ENCODE data around the gene HAUS7. TPM values are rescaled to one million over a fixed set of nuclear protein-coding genes. Genes with fewer than 3 reads are reported as not detected.

Gene HAUS7
- total RNA-seq, 2 experiments from 2014 or later = 54.4 to 56.3 TPM

DNA sequence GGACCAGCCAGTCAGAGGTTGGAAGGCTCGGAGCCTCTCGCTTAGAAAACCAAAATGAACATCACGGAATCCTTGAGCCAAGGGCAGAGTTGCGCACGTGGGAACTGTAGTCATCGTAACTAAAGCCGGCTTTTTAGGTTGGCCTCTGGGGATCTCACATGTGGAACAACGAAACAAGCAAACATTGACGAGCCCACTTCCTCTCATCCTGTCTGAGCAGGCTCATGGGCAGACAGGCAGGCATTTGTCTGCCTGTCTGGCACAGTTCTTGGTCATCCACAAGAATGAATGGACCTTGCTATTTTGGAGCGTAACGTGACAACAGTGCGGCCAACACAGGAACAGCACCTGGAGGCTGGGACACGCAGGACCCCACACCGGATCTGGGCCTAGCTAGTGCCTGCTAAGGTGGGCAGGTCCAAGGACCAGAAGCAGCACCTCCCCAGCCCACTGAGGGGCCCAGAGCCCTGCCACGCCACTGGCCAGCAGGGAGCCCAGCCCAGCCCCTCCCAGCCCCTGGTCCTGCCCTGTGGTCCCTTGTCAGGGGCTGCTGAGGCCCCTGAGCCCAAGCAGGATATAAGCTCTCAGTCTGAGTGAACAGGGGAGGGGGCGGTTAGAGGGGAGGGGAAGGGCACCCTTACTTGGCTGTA lies 15.3 kb downstream of the HAUS7 start:
- CTCF ChIA-PET = no interaction called here
- no peak for ATAC-seq
- H3K9me3 Mint-ChIP-seq (ENCODE audit: low read depth) = no peaks in the 10 kb centered on the region
- no peak overlapping the region for H3K4me3 Mint-ChIP-seq
- no peak for DNase-seq
- H3K4me1 Mint-ChIP-seq = no peaks in the 10 kb centered on the region
- H3K36me3 Mint-ChIP-seq = peaks cover 4% of the 10 kb centered on the region
- no peak overlapping the region for H3K27ac Mint-ChIP-seq
- no peaks in the 10 kb centered on the region for H3K27me3 Mint-ChIP-seq

DNA sequence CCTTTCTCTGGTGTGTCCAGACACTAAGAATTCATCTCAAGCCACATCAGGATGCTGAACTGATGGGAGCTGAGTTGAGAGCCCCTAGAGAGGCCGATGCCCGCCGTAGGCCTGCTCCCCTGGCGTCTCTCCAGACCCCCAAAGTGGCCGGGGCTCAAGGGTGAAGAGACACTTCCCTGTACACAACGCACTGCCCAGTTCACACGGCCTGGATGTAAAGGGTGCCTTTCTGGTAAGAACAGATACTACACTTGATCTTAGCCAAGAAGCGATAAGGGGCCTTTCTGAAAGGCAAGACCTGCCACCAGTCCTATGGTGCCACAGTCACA lies 19.5 kb downstream of the HAUS7 start:
- H3K27ac Mint-ChIP-seq = no peak overlapping the region

DNA sequence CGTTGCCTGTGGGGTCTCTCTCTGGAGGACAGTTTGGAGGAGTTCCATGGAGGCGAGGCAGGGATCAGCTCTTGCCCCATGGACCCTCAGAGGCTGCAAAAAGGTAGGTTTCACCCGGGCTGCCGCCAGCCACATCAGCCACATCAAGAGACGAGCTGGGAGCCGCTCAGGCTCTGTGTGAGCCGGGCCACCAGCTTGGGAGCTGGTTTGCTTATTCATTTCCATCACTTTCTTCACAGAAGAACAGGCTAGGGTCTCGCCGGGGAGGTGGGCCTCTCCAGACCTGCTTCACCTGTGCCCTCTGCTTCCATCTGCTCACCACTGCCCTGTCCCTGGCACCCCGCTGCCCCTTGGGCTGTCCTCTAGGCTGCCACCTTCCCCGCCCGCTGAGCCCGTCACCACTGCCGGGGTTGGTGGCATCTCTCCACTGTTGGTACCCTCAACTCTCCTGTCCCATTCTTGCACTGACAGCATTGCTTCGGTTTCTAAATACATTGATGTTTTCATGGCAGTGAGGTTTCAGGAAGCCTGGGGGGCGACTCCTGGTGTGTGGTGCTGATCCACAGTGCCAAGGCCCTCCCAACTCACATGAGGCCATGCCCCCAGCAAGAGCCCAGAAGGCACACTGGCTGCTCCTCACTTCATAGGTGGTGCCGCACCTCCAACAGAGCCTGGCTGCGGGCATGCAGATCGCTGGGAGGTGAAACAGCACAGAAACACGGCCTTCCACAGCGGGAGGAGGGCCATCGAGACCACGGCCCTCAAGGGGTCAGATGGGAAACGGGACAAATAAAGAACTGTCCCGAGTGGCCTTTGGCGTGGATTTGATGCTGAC lies 20.0 kb downstream of the HAUS7 start:
- no peaks in the 10 kb centered on the region for H3K27me3 Mint-ChIP-seq
- ATAC-seq (no peak), DNase-seq (no peak)
- no peaks in the 10 kb centered on the region for H3K9me3 Mint-ChIP-seq (ENCODE audit: low read depth)
- H3K4me3 Mint-ChIP-seq = no peak overlapping the region
- H3K27ac Mint-ChIP-seq = no peak overlapping the region
- CTCF ChIA-PET = no interaction called here
- H3K4me1 Mint-ChIP-seq = no peaks in the 10 kb centered on the region
- no peaks in the 10 kb centered on the region for H3K36me3 Mint-ChIP-seq

More for the DNA sequence above, 19.5 kb downstream of the HAUS7 start:
- Mint-ChIP-seq H3K9me3 (ENCODE audit: low read depth) (no peaks in the 10 kb centered on the region), H3K27me3 (no peaks in the 10 kb centered on the region), H3K4me1 (no peaks in the 10 kb centered on the region), H3K36me3 (no peaks in the 10 kb centered on the region), H3K4me3 (no peak overlapping the region)
- ATAC-seq = no peak
- CTCF ChIA-PET = interaction anchor here (1.9 kb wide), 1 partner anchor 10 kb away, joined by 6 read pairs; no protein-coding TSS in a partner anchor
- no peak for DNase-seq

DNA sequence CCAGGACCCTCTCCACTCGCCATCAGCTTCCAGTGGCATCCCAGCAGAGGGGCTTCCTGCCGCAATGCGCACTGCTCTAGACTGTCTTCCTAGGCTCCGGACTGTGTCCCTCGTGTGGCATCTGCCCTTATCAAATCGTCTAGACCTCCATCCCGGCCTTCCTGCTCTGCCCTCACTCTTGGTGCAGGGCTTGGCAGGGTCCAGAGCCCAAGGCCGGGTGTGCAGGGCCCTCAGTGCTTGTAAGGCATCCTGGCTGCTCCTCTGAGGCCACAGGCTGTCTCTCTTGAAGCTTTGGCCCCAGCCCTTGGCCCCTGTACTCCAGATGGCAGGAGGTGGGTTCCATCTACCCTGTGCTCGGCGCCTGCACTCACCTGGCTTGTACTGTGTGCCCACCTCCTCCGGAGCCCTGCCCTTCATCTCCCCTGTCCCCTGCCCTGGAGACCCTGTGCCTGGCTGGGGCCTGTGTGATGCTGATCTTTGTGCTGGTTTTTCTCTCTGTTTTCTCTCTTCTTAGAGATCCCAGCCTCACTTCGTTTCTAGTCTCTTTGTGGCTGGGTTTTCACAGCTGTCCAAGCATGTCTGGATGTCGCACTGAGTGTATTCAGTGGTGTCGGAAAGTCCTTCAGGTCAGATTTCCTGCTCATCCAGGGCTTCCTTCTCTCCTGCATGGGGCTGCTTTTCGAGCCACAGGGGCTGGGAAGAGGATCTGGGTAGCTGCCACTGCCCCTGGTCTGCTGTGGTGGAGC lies 20.8 kb downstream of the HAUS7 start:
- ATAC-seq (no peak), DNase-seq (no peak)
- H3K27ac Mint-ChIP-seq = no peak overlapping the region
- H3K27me3 Mint-ChIP-seq = no peaks in the 10 kb centered on the region
- no peaks in the 10 kb centered on the region for H3K36me3 Mint-ChIP-seq
- no peaks in the 10 kb centered on the region for H3K9me3 Mint-ChIP-seq (ENCODE audit: low read depth)
- no peak overlapping the region for H3K4me3 Mint-ChIP-seq
- no peaks in the 10 kb centered on the region for H3K4me1 Mint-ChIP-seq
- CTCF ChIA-PET = no interaction called here

DNA sequence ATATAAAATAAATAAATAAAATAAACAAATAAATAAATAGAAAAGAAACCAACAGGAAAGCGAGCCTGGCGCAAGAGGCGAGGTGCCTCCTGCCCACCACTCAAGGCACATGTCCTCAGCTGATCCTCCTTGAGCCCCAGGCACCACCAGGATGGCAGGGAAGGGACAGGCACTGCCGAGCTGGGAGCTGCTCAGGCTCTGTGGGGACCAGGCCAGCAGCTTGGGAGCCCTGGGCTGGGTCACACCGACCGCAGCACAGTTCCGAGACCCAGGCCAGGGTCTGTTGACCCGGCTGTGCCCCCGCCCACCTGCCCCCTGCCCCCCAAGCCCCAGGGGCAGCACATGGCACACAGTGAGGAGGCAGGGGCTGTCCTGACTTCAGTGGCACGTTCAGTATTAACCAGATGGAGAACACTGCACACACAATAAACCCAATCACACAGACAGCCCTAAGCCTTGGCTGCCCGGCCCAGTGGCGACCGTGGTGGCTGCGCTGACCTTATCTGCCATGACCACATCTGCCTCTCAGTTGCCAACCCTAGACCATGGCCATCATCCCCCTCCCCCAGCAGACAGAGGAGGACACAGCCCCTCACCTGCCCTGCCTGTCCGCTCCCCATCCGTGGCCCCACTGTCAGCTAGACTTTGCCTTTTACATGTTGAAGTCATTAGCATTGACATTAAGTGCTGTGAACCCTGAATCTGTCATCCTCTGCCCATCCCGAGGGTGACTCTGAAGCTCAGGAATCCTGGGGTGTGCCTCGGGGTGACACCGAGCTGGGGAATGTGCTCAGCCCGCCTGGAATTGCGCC lies 21.6 kb downstream of the HAUS7 start:
- no peaks in the 10 kb centered on the region for H3K4me1 Mint-ChIP-seq
- no peaks in the 10 kb centered on the region for H3K9me3 Mint-ChIP-seq (ENCODE audit: low read depth)
- DNase-seq (no peak), ATAC-seq (no peak)
- no peaks in the 10 kb centered on the region for H3K27me3 Mint-ChIP-seq
- H3K27ac Mint-ChIP-seq = no peak overlapping the region
- H3K36me3 Mint-ChIP-seq = no peaks in the 10 kb centered on the region
- CTCF ChIA-PET = no interaction called here
- no peak overlapping the region for H3K4me3 Mint-ChIP-seq

DNA sequence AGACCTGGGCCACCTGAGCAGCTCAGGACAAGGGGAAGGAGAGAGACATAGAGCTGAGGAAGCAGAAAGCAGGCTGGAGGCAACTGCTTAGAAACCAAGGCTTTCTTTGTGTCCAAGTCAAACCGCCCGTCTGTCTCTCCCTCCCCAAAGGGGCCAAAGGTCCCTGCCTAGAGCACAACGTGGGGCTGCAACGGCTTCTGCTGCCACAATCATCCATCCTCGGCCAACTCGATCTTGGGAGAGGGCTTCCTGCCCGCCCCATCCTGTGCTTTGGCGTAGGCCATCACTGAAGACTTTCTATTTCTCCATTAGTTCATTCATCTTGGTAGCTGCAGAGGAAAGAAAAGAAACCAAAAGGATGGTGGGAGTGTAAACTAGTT lies 22.8 kb downstream of the HAUS7 start:
- CTCF ChIA-PET = no interaction called here
- Mint-ChIP-seq H3K4me1 (no peaks in the 10 kb centered on the region), H3K36me3 (no peaks in the 10 kb centered on the region), H3K9me3 (ENCODE audit: low read depth) (no peaks in the 10 kb centered on the region), H3K27me3 (no peaks in the 10 kb centered on the region), H3K4me3 (no peak overlapping the region), H3K27ac (no peak overlapping the region)
- DNase-seq = no peak
- ATAC-seq = no peak

DNA sequence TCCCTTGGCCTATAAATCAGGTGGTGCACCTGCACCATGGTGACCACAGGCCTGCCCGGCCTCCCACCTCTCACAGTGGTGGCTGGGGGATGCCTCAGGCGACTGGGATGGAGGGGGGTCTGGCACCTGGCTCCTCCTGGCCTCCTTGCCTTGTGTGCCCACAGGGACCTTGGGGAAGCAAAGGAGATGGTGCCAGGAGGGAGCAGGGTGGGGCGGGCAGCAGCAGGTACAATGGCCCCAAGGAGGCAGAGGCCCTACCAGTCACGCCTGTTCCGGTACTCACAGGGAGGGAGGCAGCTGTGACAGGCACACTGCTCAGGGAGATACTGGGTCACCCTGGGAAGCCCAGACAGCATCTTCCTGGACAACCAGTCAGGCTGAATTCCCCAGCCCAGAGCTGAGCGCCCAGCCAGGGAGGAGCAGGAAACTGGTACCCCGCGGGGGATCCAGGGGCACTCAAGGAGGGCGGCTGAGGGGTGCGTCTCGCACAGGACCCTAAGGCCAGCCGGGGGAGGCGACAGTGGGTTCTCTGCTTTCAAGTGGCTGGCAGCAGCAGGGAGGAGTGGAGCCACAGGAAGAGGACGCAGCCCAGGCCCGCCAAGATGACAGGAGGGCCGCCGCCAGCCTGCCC lies 23.3 kb downstream of the HAUS7 start:
- H3K9me3 Mint-ChIP-seq (ENCODE audit: low read depth) = no peaks in the 10 kb centered on the region
- no peaks in the 10 kb centered on the region for H3K27me3 Mint-ChIP-seq
- no peak overlapping the region for H3K27ac Mint-ChIP-seq
- no peak for ATAC-seq
- no peaks in the 10 kb centered on the region for H3K36me3 Mint-ChIP-seq
- H3K4me3 Mint-ChIP-seq = no peak overlapping the region
- H3K4me1 Mint-ChIP-seq = no peaks in the 10 kb centered on the region
- no peak for DNase-seq
- CTCF ChIA-PET = no interaction called here

DNA sequence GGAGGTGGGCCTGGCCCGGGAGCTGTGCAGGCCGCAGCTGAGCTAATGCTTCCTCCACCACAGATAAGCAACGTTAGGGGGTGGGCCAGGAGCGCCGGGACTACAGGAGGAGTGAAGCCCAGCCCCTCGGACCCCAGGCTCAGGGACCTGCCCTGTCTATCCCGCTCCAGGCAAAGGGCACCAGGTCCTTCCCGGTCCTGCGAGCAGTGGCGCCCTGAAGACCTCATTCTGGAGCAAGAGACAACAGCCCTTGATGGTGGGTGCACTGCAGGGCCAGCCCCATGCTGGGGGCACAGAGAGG lies 23.8 kb downstream of the HAUS7 start:
- Mint-ChIP-seq H3K4me1 (no peaks in the 10 kb centered on the region), H3K36me3 (no peaks in the 10 kb centered on the region), H3K9me3 (ENCODE audit: low read depth) (no peaks in the 10 kb centered on the region), H3K4me3 (no peak overlapping the region), H3K27me3 (no peaks in the 10 kb centered on the region), H3K27ac (no peak overlapping the region)
- CTCF ChIA-PET = no interaction called here
- ATAC-seq (no peak), DNase-seq (no peak)

DNA sequence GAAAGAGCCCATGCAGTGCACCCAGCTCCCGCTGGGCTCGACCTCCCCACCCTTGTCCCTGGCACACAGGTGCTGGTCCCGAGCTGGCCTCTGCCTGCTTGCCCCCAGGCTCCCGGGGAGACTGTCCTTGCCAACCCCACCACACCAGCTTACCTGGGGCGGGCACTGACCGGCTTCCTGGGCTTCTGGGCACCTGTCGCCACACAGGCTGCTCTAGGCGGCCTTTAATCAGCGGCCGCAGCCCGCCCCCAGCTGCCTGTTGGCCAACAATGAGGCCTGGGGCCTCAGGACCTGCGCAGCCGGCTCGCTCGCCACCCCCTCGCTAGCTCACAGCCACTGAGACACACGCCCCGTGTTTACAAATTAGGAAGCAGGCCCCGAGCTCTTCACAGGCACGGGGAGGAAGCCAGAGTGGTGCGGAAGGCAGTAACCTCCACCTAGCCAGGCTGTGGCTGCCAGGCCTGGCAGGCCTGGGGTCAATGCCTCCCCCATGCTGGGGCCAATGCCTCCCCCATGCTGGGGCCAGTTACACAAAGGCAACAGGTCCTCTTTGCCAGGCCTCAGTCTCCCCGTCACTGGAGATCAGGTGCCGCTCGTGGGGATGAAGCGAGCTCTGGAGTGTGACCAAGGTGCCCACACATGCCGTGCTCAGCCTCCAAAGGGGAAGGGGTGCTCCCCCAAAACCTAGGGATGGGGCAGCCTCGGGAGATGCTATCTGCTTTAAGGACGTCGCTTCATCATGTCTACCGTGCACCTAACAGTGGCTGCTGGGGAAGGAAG lies 24.3 kb downstream of the HAUS7 start, which contains the start of gene TREX2:
TREX2 (minus strand) TSS at position 201 of the 780 bp plus-strand sequence. CDS start 626 bp downstream, outside the sequence.
- H3K27ac Mint-ChIP-seq = no peak within 1 kb of the TSS
- no peak for ATAC-seq

DNA sequence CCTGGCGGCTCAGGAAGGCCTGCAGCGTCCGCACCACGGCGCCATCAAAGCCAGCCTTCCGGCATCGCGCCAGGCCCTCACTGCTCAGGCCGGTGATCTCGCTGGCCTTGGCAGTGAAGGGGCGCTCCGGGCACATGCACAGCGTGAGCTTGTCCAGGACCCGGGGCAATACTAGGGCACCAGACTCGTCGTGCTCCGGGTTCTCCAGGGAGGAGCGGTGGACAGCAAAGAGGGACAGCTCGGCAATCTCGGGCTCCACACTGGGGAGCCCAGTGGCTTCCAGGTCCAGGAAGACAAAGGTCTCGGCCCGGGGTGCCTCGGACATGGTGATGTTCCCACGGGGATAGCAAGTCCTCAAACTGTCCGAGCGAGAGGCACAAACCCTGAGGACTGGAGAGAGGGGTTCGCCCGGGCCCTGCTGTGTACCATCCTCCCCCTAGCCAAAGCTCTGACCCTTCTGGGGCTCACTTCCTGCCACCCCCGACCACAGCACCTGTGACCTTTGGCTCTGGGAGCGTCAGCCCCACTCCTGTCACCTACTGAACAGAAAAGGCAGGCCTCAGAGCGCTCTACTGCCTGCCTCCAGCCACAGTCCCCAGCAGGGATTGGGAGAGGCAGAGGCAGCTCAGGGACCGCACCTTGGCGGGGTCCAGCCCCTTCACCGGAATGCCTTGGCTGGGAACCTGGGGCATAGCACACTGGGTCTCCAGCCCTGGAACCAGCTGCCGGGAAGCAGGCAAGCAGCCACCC lies 25.1 kb downstream of the HAUS7 start:
- Mint-ChIP-seq H3K27ac (no peak overlapping the region), H3K27me3 (no peaks in the 10 kb centered on the region), H3K9me3 (ENCODE audit: low read depth) (no peaks in the 10 kb centered on the region), H3K4me1 (no peaks in the 10 kb centered on the region), H3K4me3 (no peak overlapping the region), H3K36me3 (no peaks in the 10 kb centered on the region)
- CTCF ChIA-PET = no interaction called here
- ATAC-seq (no peak), DNase-seq (no peak)

More for the DNA sequence above, 24.3 kb downstream of the HAUS7 start, which contains the start of gene TREX2:
- CTCF ChIA-PET = no interaction called here
- Mint-ChIP-seq H3K9me3 (ENCODE audit: low read depth) (no peaks in the 10 kb centered on the region), H3K4me3 (no peak within 1 kb of the TSS), H3K4me1 (no peaks in the 10 kb centered on the region), H3K36me3 (no peaks in the 10 kb centered on the region), H3K27me3 (no peaks in the 10 kb centered on the region)
- DNase-seq = no peak

DNA sequence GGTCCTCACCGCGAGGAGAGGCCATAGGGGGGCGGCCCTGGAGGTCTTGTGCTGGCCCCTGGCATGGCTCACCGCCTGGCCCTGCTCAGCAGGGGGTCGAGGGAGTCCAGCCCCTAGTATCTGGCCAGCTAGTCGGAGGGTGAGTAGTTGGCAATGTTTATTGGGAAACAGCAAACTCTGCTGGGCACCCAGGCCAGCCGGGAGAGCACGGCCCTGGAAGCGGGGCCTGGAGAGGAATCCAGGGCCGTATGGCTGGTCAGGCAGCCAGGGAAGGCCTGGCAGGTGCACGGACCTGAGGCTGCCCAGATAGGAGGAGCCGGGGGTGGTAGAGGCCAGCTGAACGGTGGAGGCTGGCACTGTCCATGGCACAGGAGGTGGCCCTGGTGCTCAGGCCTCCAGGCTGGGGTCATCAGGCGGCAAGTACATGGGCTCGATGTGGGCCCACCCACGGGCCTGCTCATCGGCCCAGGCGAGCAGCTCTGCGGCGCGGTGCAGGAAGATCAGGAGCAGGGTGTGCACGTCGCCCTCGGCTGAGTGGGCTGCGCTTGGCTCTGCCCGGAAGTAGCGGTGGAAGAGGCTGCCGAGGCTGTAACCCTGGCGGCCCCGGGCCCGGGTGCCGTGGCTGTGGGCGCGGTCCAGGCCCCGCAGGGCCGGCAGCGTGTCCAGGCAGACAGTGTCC lies 25.9 kb downstream of the HAUS7 start:
- H3K9me3 Mint-ChIP-seq (ENCODE audit: low read depth) = no peaks in the 10 kb centered on the region
- no peaks in the 10 kb centered on the region for H3K27me3 Mint-ChIP-seq
- H3K4me3 Mint-ChIP-seq = no peak overlapping the region
- no peaks in the 10 kb centered on the region for H3K4me1 Mint-ChIP-seq
- CTCF ChIA-PET = no interaction called here
- no peak for DNase-seq
- no peaks in the 10 kb centered on the region for H3K36me3 Mint-ChIP-seq
- ATAC-seq = no peak
- H3K27ac Mint-ChIP-seq = no peak overlapping the region
